DOHH2 (cell line): ENCODE data around the gene EGR1.

Experiments used
- EZH2phosphoT487 ChIP-seq: fragments of 200-600 bp; sonication (generic); IDR thresholded peaks from 2 replicates; pipeline ENCODE4 v1.6.1; 2017; ENCODE audit warnings: borderline replicate concordance, mild to moderate bottlenecking, antibody characterized with exemption, low read length, moderate library complexity, mixed read lengths
- TF ChIP-seq, protein P1 (sequence below): fragments of 200-600 bp; sonication (generic); IDR thresholded peaks from one replicate; pipeline ENCODE4 v1.5.1; 2014; ENCODE audit warnings: antibody characterized with exemption, mild to moderate bottlenecking, low read depth, low read length; ENCODE audit not compliant: poor library complexity, severe bottlenecking

DNA sequence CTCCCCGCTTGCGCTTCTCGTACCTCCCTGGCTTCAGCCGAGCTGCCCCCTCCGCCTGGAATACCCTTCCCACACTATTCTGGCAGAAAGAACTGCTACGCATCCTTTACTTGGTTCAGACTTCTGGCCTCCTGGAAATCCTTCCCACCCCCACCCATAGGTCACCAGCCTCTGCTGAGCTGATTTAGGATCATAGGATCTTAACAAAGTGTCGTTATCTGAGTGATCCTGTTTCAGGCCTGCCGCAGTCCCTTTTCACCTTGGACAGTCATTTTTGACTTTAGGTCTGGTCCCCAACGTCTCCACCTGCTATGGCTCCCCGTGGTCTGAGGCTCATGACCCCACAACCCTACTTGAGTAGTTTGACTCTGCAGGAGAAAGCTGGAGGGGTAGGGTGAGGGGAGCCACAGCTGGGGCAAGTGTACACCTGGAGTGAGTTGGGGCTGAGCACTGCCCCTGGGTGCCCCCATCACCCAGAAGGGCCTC, 27.3 kb downstream of the EGR1 start:
- TF ChIP-seq, protein P1, sequence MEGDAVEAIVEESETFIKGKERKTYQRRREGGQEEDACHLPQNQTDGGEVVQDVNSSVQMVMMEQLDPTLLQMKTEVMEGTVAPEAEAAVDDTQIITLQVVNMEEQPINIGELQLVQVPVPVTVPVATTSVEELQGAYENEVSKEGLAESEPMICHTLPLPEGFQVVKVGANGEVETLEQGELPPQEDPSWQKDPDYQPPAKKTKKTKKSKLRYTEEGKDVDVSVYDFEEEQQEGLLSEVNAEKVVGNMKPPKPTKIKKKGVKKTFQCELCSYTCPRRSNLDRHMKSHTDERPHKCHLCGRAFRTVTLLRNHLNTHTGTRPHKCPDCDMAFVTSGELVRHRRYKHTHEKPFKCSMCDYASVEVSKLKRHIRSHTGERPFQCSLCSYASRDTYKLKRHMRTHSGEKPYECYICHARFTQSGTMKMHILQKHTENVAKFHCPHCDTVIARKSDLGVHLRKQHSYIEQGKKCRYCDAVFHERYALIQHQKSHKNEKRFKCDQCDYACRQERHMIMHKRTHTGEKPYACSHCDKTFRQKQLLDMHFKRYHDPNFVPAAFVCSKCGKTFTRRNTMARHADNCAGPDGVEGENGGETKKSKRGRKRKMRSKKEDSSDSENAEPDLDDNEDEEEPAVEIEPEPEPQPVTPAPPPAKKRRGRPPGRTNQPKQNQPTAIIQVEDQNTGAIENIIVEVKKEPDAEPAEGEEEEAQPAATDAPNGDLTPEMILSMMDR, result no peak
- no peak for TF ChIP-seq EZH2phosphoT487
